COLO668 (cell line): ENCODE measurements around the gene SRRM4.
"Not testable (repeated sequence)": the region's sequence is repeated elsewhere in the genome, so short reads cannot be mapped to it uniquely, and the experiment has no call there.

Experiments used
- DNase-seq: peaks from one replicate; lab custom pipeline; 2025; ENCODE audit not compliant: unreplicated experiment; lab: John Stamatoyannopoulos, UW

SRRM4 gene

GRCh38 chr12:119008691-119009221 is 27.4 kb downstream of the SRRM4 start:
- DNase-seq = no peak

GRCh38 chr12:119011231-119011630 is 29.9 kb downstream of the SRRM4 start:
- no peak for DNase-seq

- no peak for DNase-seq
Measured at GRCh38 chr12:119012179-119012578, 30.8 kb downstream of the SRRM4 start.

- no peak for DNase-seq
Measured at GRCh38 chr12:119013023-119013422, 31.7 kb downstream of the SRRM4 start.

GRCh38 chr12:119014368-119014767 is 33.0 kb downstream of the SRRM4 start:
- no peak for DNase-seq

- DNase-seq = no peak
Measured at GRCh38 chr12:119016715-119017114, 35.4 kb downstream of the SRRM4 start.

GRCh38 chr12:119019166-119019565 is 37.8 kb downstream of the SRRM4 start:
- DNase-seq = peak; percentile 36

- peak; percentile 55 for DNase-seq
Measured at GRCh38 chr12:119020406-119021360, 39.3 kb downstream of the SRRM4 start.

- DNase-seq = no peak
Measured at GRCh38 chr12:119024356-119024755, 43.0 kb downstream of the SRRM4 start.

GRCh38 chr12:119025786-119026185 is 44.4 kb downstream of the SRRM4 start:
- DNase-seq = no peak

- not testable (repeated sequence) for DNase-seq
Measured at GRCh38 chr12:119033332-119033731, 52.0 kb downstream of the SRRM4 start.

GRCh38 chr12:119036878-119037825 is 55.8 kb downstream of the SRRM4 start:
- DNase-seq = peak; percentile 45

- DNase-seq = no peak
Measured at GRCh38 chr12:119044094-119044493, 62.8 kb downstream of the SRRM4 start.

- DNase-seq = no peak
Measured at GRCh38 chr12:119047641-119048040, 66.3 kb downstream of the SRRM4 start.

GRCh38 chr12:119050663-119051062 is 69.3 kb downstream of the SRRM4 start:
- DNase-seq = no peak

GRCh38 chr12:119051474-119051873 is 70.1 kb downstream of the SRRM4 start:
- no peak for DNase-seq

GRCh38 chr12:119052001-119052400 is 70.7 kb downstream of the SRRM4 start:
- DNase-seq = peak; percentile 16

GRCh38 chr12:119055977-119056376 is 74.6 kb downstream of the SRRM4 start:
- no peak for DNase-seq

GRCh38 chr12:119060847-119061796 is 79.8 kb downstream of the SRRM4 start:
- DNase-seq = no peak
